Heart left ventricle (tissue), 16 donors: ENCODE measurements around the gene MAGOHB. TPM values are rescaled to one million over a fixed set of nuclear protein-coding genes. Genes with fewer than 3 reads are reported as not detected.

Source experiments
- ATAC-seq, 4 donors: fragments of 200-7000 bp; cut with Tn5 transposase; one replicate each; pipeline ENCODE4 v1.9.1; 2020 to 2022; ENCODE audit warnings: moderate library complexity in 4 of 4, mild to moderate bottlenecking in 3 of 4, moderate number of reproducible peaks in 1 of 4
- DNase-seq, 5 donors: peaks; one replicate each; pipeline ENCODE4 v3.0.0-alpha.2; 2020
- H3K27ac ChIP-seq, 12 donors: fragments of 200-600 bp; sonication (generic) in 4 of 12; one replicate each; pipeline versions ENCODE4 v1.5.0 to v1.8.0; 2016 to 2022; ENCODE audit warnings: mild to moderate bottlenecking in 2 of 12
- H3K27me3 ChIP-seq, 9 donors: fragments of 200-600 bp; sonication (generic) in 2 of 9; one replicate each; pipeline versions ENCODE4 v1.5.1 to v1.8.0; 2016 to 2022; ENCODE audit warnings: mild to moderate bottlenecking in 3 of 9
- H3K36me3 ChIP-seq, 9 donors: fragments of 200-600 bp; sonication (generic) in 2 of 9; one replicate each; pipeline versions ENCODE4 v1.5.0 to v1.8.0; 2018 to 2022; ENCODE audit warnings: mild to moderate bottlenecking in 2 of 9
- H3K4me1 ChIP-seq, 12 donors: fragments of 200-600 bp; sonication (generic) in 4 of 12; one replicate each; pipeline versions ENCODE4 v1.5.0 to v1.8.0; 2016 to 2022; ENCODE audit warnings: mild to moderate bottlenecking in 3 of 12
- H3K4me3 ChIP-seq, 12 donors: fragments of 200-600 bp; sonication (generic) in 4 of 12; one replicate each; pipeline versions ENCODE4 v1.5.0 to v1.8.0; 2017 to 2022; ENCODE audit warnings: mild to moderate bottlenecking in 9 of 12, moderate library complexity in 4 of 12
- H3K9me3 ChIP-seq, 12 donors: fragments of 200-600 bp; sonication (generic) in 4 of 12; one replicate each; pipeline versions ENCODE4 v1.5.0 to v1.8.0; 2016 to 2022; ENCODE audit warnings: mild to moderate bottlenecking in 1 of 12
- CTCF ChIP-seq, 12 donors: fragments of 200-600 bp; sonication (generic) in 4 of 12; IDR thresholded peaks; one replicate each; pipeline versions ENCODE4 v1.5.0 to v1.8.0; 2018 to 2022; ENCODE audit warnings: antibody characterized with exemption in 12 of 12, mild to moderate bottlenecking in 5 of 12
- POLR2A ChIP-seq, 2 donors: fragments of 450-650 bp; IDR thresholded peaks; one replicate each; pipeline ENCODE4 v1.6.1; 2017; ENCODE audit warnings: antibody characterized with exemption in 2 of 2, mild to moderate bottlenecking in 2 of 2, moderate library complexity in 2 of 2
- WGBS, 4 donors: extraction: QIAGEN DNeasy Blood & Tissue Kit in 2 of 4; methylation state at CpG; one replicate each; pipeline versions ENCODE4 v1.1.5 to v1.1.7; 2013 to 2018; 5-methylcytosine and 5-hydroxymethylcytosine counted together
- intact Hi-C, 10 donors: fragments of 100-400 bp; cut with DNase I; formaldehyde crosslinking; loops; one replicate each; pipeline versions ENCODE4 v1.11.1 to v1.14.2; 2022
- polyA plus RNA-seq, 2 donors: library from polyadenylated mRNA; stranded (reverse); fragments of 200-250 nt; gene quantifications; one replicate each; pipeline ENCODE4 v1.2.3, GENCODE V29; 2013
- total RNA-seq, 9 donors: library from RNA; depleted of rRNA in 2 of 9; stranded (reverse); fragments of >200 nt in 2 of 9; fragmentation: NEBNext Ultra II Directional in 3 of 9; extraction: Animal tissue kit (Norgen Biotek cat#: 25700) in 3 of 9; gene quantifications; one replicate each; pipeline versions ENCODE4 v1.1.0 to v1.2.4, GENCODE V29; 2016 to 2023
- donor health status: ischemic (EF 13 %, LVEDD 7.1; RV severe dilation, severe dysfunction).
- donor health status: healthy with polysubstance abuse.
- donor health status: DM: no; HTN: yes; CAD: no.
- donor health status: DM: no; HTN: no; CAD: no.
- donor health status: ischemic (EF 25% LVEDD 6.9; RV normal size, moderate dysfunction).
- donor health status: ischemic (EF 25% LVEDD 5.7; RV mildly dilated, moderate dysfunction).
- donor health status: healthy.
- donor health status: DM: yes; HTN: yes; CAD: no.
- donor health status: ischemic (EF 35%, LVEDD 5.7; RV mildly dilated, moderate dysfunction).
- donor health status: nonischemic (EF 11% LVEDD 7.7; RV severe dilation, severe dysfunction).
- donor health status: DM: yes; HTN: yes; CAD: no.
- donor health status: PGD.
- donor health status: ischemic (EF 29% LVEDD 5.4; RV normal size, mild dysfunction).
- donor health status: nonischemic (EF 23%, LVEDD 6.1; RV moderate dilation, normal function).

MAGOHB gene
- total and polyA plus RNA-seq, 11 donors: 1.8 to 18.1 (median 12.7) TPM

- 86 to 88% (median 87%) methylated on average over 3 of the region's 3 CpGs for WGBS, 4 donors
- no peaks in the 10 kb centered on the region for H3K36me3 ChIP-seq
- intact Hi-C loops: loop anchor here in 1 of 10 donors (1.0 kb wide), 1 partner anchor 227 kb away; no protein-coding TSS in a partner anchor
- H3K27ac ChIP-seq: peak overlapping the region in 1 of 12 donors; percentile 18
- DNase-seq (no peak), ATAC-seq (no peak)
- no peak overlapping the region for H3K4me3 ChIP-seq
- H3K27me3 ChIP-seq: peaks cover 0 to 21% (median 0%) of the 10 kb centered on the region in 9 donors
- no peak for TF ChIP-seq CTCF (IDR thresholded peaks at IDR 0.05)
- no peaks in the 10 kb centered on the region for H3K9me3 ChIP-seq
- H3K4me1 ChIP-seq: no peaks in the 10 kb centered on the region
These were observed 55.1 kb downstream of the MAGOHB start for GRCh38 chr12:10558301-10558700.

GRCh38 chr12:10557766-10558165 is 55.6 kb downstream of the MAGOHB start:
- ATAC-seq (no peak), DNase-seq (no peak)
- Histone ChIP-seq H3K27me3 (peaks cover 0 to 21% (median 0%) of the 10 kb centered on the region in 9 donors), H3K9me3 (no peaks in the 10 kb centered on the region), H3K4me1 (no peaks in the 10 kb centered on the region), H3K27ac (peak overlapping the region in 1 of 12 donors; percentile 18), H3K4me3 (peak overlapping the region in 1 of 12 donors; percentile 21), H3K36me3 (no peaks in the 10 kb centered on the region)
- TF ChIP-seq POLR2A (IDR thresholded peaks at IDR 0.05): no peak
- no peak for TF ChIP-seq CTCF (IDR thresholded peaks at IDR 0.05)
- 66 to 72% (median 70%) methylated on average over 2 of the region's 2 CpGs for WGBS, 4 donors
- intact Hi-C loops: loop anchor here in 1 of 10 donors (1.0 kb wide), 1 partner anchor 226 kb away; no protein-coding TSS in a partner anchor

- Histone ChIP-seq H3K27ac (peak overlapping the region in 1 of 12 donors; percentile 18), H3K27me3 (peaks cover 0 to 21% (median 0%) of the 10 kb centered on the region in 9 donors), H3K9me3 (no peaks in the 10 kb centered on the region), H3K4me3 (peak overlapping the region in 1 of 12 donors; percentile 21), H3K36me3 (no peaks in the 10 kb centered on the region), H3K4me1 (no peaks in the 10 kb centered on the region)
- intact Hi-C loops: no loop called here
- WGBS, 4 donors: 28 to 39% (median 33%) methylated on average over 6 of the region's 6 CpGs
- no peak for ATAC-seq
- no peak for TF ChIP-seq POLR2A (IDR thresholded peaks at IDR 0.05)
- no peak for TF ChIP-seq CTCF (IDR thresholded peaks at IDR 0.05)
- no peak for DNase-seq
These were observed 56.1 kb downstream of the MAGOHB start for GRCh38 chr12:10557329-10557728.

- DNase-seq (no peak), ATAC-seq (no peak)
- no peaks in the 10 kb centered on the region for H3K9me3 ChIP-seq
- peaks cover 0 to 21% (median 0%) of the 10 kb centered on the region in 9 donors for H3K27me3 ChIP-seq
- 77 to 87% (median 84%) methylated on average over 7 of the region's 7 CpGs for WGBS, 4 donors
- TF ChIP-seq POLR2A (IDR thresholded peaks at IDR 0.05): no peak
- TF ChIP-seq CTCF (IDR thresholded peaks at IDR 0.05): no peak
- no peaks in the 10 kb centered on the region for H3K4me1 ChIP-seq
- intact Hi-C loops: no loop called here
- H3K36me3 ChIP-seq: no peaks in the 10 kb centered on the region
- H3K27ac ChIP-seq: peak overlapping the region in 1 of 12 donors; percentile 63
- H3K4me3 ChIP-seq: peak overlapping the region in 1 of 12 donors; percentile 12
These were observed 58.5 kb downstream of the MAGOHB start for GRCh38 chr12:10554756-10555481.
